Measurements from ENCODE around the gene PTPRM.

DNA sequence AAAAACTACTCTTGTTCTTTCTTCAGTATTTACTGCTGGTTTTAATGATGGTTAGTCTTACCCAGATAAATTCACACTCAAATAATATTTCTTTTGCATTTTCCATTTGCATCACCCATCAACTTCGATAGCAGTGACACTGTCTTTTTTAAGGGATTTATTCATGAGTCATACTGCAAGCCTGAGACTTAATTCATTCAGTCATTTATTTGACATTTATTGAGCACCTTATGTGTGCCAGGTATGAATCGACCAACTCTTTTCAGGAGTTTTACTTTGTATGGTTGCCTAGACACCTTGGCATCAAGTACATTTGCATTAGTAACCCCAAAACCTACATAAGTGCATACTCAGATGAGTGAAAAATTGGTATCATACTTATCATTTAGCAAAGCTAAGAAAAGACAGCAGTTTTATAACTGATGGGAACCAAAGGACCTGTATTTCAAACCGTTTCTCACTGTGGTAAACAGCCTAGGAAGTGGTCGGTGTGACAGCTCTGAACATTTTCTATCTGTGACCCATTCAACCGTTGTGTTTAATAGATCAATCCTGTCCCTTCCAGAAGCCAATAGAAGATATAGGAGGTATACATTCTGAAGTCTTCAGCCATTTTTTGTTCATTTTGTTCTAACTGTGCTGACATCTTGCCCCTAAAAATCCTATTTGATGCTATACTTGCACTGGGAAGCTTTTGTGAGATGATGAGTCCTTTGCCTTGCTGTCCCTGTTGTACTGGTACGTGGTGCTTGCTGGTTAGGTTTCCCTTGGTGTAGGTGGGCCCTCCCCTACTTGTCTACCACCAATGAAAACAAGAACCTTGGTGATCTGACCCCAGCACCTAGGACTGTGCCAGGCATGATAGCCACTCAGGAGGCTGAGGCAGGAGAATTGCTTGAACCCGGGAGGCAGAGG is 557.4 kb downstream of the PTPRM start:
- TF ChIP-seq POLR2A (IDR thresholded peaks at IDR 0.05): no peak
- TF ChIP-seq, protein P1, sequence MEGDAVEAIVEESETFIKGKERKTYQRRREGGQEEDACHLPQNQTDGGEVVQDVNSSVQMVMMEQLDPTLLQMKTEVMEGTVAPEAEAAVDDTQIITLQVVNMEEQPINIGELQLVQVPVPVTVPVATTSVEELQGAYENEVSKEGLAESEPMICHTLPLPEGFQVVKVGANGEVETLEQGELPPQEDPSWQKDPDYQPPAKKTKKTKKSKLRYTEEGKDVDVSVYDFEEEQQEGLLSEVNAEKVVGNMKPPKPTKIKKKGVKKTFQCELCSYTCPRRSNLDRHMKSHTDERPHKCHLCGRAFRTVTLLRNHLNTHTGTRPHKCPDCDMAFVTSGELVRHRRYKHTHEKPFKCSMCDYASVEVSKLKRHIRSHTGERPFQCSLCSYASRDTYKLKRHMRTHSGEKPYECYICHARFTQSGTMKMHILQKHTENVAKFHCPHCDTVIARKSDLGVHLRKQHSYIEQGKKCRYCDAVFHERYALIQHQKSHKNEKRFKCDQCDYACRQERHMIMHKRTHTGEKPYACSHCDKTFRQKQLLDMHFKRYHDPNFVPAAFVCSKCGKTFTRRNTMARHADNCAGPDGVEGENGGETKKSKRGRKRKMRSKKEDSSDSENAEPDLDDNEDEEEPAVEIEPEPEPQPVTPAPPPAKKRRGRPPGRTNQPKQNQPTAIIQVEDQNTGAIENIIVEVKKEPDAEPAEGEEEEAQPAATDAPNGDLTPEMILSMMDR (IDR thresholded peaks at IDR 0.05): no peak

Data from ovary (tissue), 3 donors.